Activated naive CD8-positive, alpha-beta T cell (primary cell): Measurements from ENCODE around the gene RBFOX1.
"Not testable (repeated sequence)": the region's sequence is repeated elsewhere in the genome, so short reads cannot be mapped to it uniquely, and the experiment has no call there.

Experiments used
- H3K27ac Mint-ChIP-seq: one replicate; pipeline ENCODE4 v1.8.0; 2021; ENCODE audit warnings: mixed read lengths
- H3K27me3 Mint-ChIP-seq: one replicate; pipeline ENCODE4 v1.8.0; 2021; ENCODE audit warnings: mixed read lengths
- H3K36me3 Mint-ChIP-seq: one replicate; pipeline ENCODE4 v1.8.0; 2021; ENCODE audit warnings: mixed read lengths
- H3K4me1 Mint-ChIP-seq: one replicate; pipeline ENCODE4 v1.8.0; 2021; ENCODE audit warnings: low read depth, mixed read lengths
- H3K4me3 Mint-ChIP-seq: one replicate; pipeline ENCODE4 v1.8.0; 2021; ENCODE audit warnings: mild to moderate bottlenecking, mixed read lengths
- H3K9me3 Mint-ChIP-seq: one replicate; pipeline ENCODE4 v1.8.0; 2021; ENCODE audit warnings: low read depth, mixed read lengths

The RBFOX1 gene

DNA sequence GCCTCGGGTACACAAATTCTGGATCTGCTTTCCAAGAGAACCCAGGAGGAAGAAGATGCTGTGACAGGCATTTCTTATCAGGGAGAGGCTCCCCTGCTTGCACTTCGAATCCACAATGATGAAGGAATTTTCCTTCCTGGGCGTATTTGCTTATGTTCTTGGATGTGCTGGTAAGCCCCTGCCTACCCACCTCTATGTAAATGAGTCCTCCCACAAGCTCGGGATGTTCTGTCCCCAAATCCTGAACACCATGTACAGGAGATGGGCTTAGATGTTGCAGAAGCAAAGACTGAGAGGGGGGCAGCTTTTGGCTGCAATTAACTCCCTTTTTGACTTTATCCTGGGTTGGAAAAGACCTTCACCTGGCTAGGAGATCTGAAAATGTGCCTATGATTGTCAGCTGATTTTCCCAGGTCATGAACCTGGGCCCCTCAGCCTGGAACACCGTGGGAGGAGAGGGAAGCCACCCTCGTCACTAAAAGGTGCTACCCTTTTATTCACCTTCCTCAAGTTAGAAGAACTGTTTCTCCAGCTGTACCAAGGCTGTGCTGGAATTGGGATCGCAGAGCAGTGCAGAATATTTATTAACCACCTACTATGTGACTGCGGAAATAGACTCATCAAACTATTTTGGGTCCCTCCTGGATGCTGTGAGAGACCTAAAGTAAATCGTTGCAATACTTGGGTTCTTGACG, 150.1 kb downstream of the RBFOX1 start:
- Mint-ChIP-seq H3K36me3 (no peaks in the 10 kb centered on the region), H3K27ac (no peak overlapping the region), H3K4me1 (no peaks in the 10 kb centered on the region), H3K27me3 (no peaks in the 10 kb centered on the region), H3K9me3 (no peaks in the 10 kb centered on the region), H3K4me3 (no peak overlapping the region)

DNA sequence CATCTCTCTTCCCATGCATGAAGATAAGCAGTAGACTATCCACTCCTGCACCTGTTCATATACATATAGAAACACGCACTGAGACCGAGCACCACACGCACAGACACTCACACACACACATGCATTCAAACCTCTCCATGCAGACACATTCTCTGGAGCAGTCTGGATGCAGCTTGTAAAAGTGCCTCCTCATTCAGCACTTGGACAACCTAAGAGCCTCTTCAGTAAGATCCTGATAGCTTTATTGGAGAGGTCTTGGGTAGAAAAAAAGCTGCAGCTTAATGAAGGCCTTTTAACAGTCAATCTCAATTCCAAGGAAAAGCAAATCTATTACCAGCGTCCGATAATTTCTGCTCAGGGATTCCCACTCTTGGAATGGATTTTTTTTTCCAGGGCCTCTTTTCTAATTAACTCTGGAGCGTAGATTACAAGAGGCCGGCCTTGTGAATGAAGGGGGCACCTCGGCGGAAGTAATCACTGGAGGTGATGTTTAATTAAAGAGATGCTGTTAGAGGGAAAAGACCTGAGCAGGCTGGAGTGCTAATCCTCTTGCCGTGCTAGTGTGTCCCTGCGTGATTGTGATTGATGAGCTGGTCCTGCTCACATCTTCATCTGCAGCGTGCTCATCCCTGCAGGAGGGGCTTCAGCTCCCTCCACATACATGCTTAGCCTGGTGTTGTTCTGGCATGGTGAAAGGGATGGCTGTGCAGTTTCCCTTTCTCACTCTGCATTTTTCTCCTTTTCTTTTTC, 155.1 kb downstream of the RBFOX1 start:
- Mint-ChIP-seq H3K4me1 (no peaks in the 10 kb centered on the region), H3K9me3 (peaks cover 3% of the 10 kb centered on the region), H3K27ac (no peak overlapping the region), H3K36me3 (no peaks in the 10 kb centered on the region), H3K27me3 (no peaks in the 10 kb centered on the region), H3K4me3 (no peak overlapping the region)

DNA sequence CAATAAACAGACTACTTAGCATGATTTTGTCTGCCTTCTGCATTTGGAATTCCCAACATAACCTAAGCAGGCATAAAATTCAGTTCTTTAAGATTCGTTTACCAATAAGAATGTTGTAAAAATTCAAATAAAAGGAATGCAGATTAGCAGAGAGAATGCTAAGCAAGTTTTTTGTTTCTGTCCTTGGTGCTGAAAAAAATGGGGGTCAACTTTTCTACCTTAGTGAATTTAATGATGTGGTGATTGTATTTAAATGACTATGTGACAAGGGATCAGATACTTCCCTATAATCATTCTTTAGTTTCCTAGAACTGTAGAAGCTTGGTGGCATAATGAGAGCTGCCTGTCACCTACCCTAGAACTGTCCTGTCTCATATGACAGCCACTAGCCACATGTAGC, 159.5 kb downstream of the RBFOX1 start:
- no peaks in the 10 kb centered on the region for H3K36me3 Mint-ChIP-seq
- no peak overlapping the region for H3K4me3 Mint-ChIP-seq
- H3K9me3 Mint-ChIP-seq = peaks cover 3% of the 10 kb centered on the region
- H3K27ac Mint-ChIP-seq = no peak overlapping the region
- H3K27me3 Mint-ChIP-seq = no peaks in the 10 kb centered on the region
- no peaks in the 10 kb centered on the region for H3K4me1 Mint-ChIP-seq

DNA sequence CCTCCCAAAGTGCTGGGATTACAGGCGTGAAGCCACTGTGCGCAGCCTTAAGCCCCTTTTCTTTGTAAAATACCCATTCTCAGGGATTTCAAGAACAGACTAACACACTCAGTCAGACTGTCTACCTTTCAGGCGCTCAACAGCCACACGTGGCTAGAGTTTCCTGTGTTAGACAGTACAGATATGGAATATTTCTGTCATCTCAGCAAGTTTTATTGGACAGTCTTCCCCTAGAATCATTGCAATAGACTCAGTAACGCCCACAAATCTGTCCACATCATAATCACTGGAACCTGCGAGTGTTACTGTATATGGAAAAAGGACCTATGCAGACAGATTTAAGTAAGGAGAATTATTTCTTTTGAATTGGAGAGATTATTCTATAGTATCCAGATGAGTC, 160.5 kb downstream of the RBFOX1 start:
- Mint-ChIP-seq H3K27ac (no peak overlapping the region), H3K36me3 (no peaks in the 10 kb centered on the region), H3K9me3 (peaks cover 3% of the 10 kb centered on the region), H3K4me1 (no peaks in the 10 kb centered on the region), H3K27me3 (no peaks in the 10 kb centered on the region), H3K4me3 (no peak overlapping the region)

DNA sequence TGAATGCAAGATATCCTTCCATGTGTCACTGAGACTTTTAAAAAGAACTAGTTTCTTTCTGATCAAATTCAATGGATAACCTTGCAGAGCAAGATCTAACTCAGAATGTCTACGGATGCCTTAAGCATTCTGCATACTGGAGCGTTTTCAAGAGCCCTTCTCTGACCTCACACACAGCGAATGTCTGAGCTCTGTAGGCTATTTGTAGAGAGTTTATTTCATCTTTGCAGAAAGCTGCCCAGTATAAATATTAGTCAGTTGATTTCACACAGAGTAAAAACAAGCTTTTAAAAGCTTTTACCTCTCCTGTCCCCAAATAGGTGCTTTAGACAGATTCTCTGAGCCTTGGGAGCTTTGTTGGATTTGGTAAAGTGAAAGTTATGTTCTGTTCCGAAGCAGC, 165.0 kb downstream of the RBFOX1 start:
- H3K4me3 Mint-ChIP-seq = no peak overlapping the region
- H3K27ac Mint-ChIP-seq = no peak overlapping the region
- peaks cover 4% of the 10 kb centered on the region for H3K9me3 Mint-ChIP-seq
- H3K27me3 Mint-ChIP-seq = no peaks in the 10 kb centered on the region
- no peaks in the 10 kb centered on the region for H3K36me3 Mint-ChIP-seq
- no peaks in the 10 kb centered on the region for H3K4me1 Mint-ChIP-seq

DNA sequence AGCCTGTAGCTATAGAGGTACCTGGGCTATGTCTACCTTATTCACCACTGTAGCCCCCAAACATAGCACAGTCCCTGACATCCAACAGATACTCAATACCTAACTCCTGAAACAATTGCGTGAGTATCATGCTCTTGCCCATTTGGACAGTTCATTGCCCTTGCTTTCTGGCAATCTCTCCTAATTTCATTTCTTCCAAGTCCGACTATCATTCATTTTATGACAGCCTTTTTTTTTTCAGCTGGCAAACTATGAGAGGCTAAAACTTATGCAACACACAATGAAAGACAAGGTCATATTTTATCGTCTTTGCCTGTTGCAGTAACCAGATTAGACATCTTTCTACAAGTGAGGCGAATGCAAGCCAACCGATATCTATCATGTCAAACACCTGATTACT, 169.2 kb downstream of the RBFOX1 start:
- no peaks in the 10 kb centered on the region for H3K27me3 Mint-ChIP-seq
- H3K4me3 Mint-ChIP-seq = no peak overlapping the region
- H3K36me3 Mint-ChIP-seq = no peaks in the 10 kb centered on the region
- no peaks in the 10 kb centered on the region for H3K4me1 Mint-ChIP-seq
- no peak overlapping the region for H3K27ac Mint-ChIP-seq
- H3K9me3 Mint-ChIP-seq = peaks cover 4% of the 10 kb centered on the region

DNA sequence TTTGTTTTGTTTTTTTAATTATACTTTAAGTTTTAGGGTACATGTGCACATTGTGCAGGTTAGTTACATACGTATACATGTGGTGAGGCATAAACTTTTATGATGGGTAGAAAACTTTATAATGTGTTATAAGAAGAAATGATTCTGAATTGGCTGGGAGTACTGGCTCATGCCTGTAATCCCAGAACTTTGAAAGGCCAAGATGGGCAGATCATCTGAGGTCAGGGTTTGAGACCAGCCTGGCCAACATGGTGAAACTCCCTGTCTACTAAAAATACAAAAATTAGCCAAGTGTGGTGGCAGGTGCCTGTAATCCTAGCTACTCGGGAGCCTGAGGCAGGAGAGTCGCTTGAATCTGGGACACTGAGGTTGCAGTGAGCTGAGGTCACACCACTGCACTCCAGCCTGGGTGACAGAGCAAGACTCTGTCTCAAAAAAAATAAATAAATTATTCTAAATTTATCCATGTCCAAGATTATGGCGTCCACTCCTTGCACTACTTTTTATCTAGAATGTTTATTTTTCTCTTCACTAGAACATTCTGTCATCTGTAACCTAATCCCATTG, 170.0 kb downstream of the RBFOX1 start:
- H3K4me1 Mint-ChIP-seq, H3K27ac Mint-ChIP-seq, H3K4me3 Mint-ChIP-seq, H3K27me3 Mint-ChIP-seq, H3K9me3 Mint-ChIP-seq, H3K36me3 Mint-ChIP-seq: not testable (repeated sequence)

DNA sequence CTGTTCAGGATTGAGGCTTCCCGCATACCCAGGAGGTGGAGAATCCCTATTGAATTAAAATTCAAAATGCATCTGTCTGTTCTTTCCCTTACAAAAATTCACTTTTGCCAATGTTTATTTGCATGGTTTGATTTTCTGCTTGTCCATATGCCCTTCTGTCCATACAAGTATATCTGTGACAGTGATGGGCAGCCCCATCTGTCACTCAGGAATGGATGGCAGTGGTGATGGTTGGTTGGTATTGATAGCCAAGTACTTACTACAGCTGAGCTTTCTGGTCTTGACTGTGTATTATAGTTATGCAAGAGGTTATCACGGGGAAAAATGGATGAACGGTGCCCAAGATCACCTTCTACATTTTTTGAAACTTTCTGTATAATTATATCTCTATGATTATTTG, 171.0 kb downstream of the RBFOX1 start:
- no peaks in the 10 kb centered on the region for H3K27me3 Mint-ChIP-seq
- H3K4me3 Mint-ChIP-seq = no peak overlapping the region
- no peak overlapping the region for H3K27ac Mint-ChIP-seq
- peaks cover 4% of the 10 kb centered on the region for H3K9me3 Mint-ChIP-seq
- H3K4me1 Mint-ChIP-seq = no peaks in the 10 kb centered on the region
- H3K36me3 Mint-ChIP-seq = no peaks in the 10 kb centered on the region

DNA sequence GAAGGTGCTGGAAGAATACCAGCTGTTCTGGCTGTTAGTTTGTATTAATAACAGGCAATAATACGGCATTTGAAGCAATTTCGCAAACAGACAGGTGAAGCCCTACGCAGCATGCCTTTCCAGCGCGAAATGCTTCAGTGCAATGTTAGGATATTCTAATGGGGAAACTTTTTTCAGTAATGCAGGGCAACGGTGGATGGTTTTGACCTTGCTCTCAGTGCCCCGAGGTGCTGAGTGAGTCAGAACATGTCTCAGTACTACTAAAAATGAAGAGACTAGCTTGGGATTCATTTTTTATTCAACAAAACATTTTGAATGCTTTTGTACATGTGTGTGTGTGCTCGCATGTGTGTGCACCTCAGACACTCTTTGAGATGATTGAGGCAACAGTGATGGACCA, 172.2 kb downstream of the RBFOX1 start:
- H3K4me3 Mint-ChIP-seq = no peak overlapping the region

DNA sequence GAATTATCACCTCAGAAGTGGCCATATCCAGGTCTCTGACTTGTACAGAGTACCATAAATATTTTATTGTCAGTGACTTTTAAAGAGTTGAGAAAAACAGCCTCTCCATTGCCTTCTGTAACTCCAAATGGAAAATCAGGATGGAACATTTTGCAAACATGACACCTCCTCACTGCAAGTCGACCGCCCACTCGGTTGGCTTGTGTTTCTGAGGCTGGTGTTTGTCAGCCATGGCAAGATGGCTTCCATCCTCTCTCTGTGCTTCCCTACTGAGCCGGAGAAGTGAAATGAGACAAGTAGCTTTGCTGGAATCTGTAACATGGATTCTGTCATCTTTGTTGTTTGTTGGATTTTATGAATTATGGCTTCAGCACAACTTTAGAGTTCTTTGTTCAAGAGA, 172.8 kb downstream of the RBFOX1 start:
- Mint-ChIP-seq H3K27ac (no peak overlapping the region), H3K4me3 (no peak overlapping the region), H3K9me3 (peaks cover 7% of the 10 kb centered on the region), H3K27me3 (no peaks in the 10 kb centered on the region), H3K4me1 (no peaks in the 10 kb centered on the region), H3K36me3 (no peaks in the 10 kb centered on the region)

More for the DNA sequence above, 172.2 kb downstream of the RBFOX1 start:
- Mint-ChIP-seq H3K9me3 (peaks cover 7% of the 10 kb centered on the region), H3K27me3 (no peaks in the 10 kb centered on the region), H3K4me1 (no peaks in the 10 kb centered on the region), H3K27ac (no peak overlapping the region), H3K36me3 (no peaks in the 10 kb centered on the region)

DNA sequence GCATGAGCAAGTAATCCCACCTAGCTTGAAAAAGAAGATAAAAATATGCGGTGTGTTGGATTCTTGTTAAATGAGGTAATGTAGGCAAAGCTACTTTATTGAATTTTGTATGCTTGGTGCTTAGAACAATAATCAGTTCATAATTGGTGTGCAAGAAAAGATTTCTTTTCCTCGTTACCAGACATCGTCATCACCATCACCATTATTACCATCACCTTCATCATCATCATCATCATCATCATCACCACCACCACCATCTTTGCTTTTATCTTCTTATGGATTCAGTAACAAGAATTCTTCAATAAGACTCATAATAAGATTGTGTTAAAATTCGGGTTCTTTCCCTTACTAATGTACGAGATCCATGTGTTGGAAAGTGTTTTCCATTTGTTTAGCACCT, 173.7 kb downstream of the RBFOX1 start:
- no peaks in the 10 kb centered on the region for H3K36me3 Mint-ChIP-seq
- H3K27me3 Mint-ChIP-seq = no peaks in the 10 kb centered on the region
- H3K4me1 Mint-ChIP-seq = no peaks in the 10 kb centered on the region
- no peak overlapping the region for H3K4me3 Mint-ChIP-seq
- no peak overlapping the region for H3K27ac Mint-ChIP-seq
- H3K9me3 Mint-ChIP-seq = peaks cover 7% of the 10 kb centered on the region

DNA sequence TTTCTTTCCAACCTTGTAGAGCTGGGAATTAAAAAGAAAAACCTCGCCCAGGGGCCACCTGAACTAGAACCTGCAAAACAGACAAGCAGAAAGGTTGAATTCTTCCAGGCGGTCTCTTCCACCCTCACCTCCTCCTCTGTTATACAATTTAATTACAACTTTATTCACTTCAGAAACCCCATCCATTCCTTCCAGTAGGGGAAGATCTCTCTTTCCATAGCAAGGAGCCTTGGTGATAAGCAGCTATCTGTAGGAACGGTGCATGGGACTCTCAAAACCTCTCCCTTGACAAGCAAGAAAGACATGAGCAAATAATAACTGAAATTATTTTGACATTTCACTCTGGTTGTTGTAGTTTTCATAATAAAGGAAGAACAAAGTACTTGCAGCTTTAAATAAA, 176.0 kb downstream of the RBFOX1 start:
- peaks cover 6% of the 10 kb centered on the region for H3K9me3 Mint-ChIP-seq
- H3K27ac Mint-ChIP-seq = no peak overlapping the region
- H3K4me3 Mint-ChIP-seq = no peak overlapping the region
- no peaks in the 10 kb centered on the region for H3K36me3 Mint-ChIP-seq
- H3K4me1 Mint-ChIP-seq = no peaks in the 10 kb centered on the region
- H3K27me3 Mint-ChIP-seq = no peaks in the 10 kb centered on the region

DNA sequence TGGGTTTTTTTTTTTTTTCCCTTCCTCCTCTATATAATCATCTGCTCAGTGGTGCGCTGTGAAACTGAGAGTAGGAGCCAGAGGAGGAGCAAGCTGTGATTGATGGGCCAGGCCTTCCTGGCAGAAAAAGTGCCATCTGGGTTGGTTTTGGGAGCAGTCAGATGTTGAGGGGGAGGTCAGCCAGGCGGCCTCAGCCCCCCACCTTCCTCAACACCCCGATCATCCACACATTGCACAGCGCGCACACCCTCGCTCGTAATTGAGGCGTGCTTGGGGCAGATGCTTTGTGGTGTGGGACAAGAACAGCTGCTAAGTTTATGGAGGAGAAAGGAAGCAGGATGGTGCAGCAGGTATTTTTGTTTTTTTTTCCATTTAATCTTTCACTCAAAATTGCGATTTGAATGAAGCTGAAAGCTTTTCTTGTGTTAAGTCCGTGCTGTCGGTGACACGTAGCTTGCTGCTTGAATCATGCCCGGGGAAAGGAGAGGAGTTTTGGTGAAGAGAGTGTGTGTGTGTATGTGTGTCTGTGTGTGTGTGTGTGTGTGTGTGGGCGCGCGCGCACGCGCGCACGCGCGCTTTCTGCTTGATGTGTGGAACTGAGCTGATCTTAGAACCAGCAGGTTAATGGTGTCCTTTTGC, 177.4 kb downstream of the RBFOX1 start:
- H3K9me3 Mint-ChIP-seq = peaks cover 10% of the 10 kb centered on the region
- H3K4me3 Mint-ChIP-seq = no peak overlapping the region
- no peaks in the 10 kb centered on the region for H3K36me3 Mint-ChIP-seq
- H3K4me1 Mint-ChIP-seq = no peaks in the 10 kb centered on the region
- H3K27ac Mint-ChIP-seq = no peak overlapping the region
- H3K27me3 Mint-ChIP-seq = no peaks in the 10 kb centered on the region

DNA sequence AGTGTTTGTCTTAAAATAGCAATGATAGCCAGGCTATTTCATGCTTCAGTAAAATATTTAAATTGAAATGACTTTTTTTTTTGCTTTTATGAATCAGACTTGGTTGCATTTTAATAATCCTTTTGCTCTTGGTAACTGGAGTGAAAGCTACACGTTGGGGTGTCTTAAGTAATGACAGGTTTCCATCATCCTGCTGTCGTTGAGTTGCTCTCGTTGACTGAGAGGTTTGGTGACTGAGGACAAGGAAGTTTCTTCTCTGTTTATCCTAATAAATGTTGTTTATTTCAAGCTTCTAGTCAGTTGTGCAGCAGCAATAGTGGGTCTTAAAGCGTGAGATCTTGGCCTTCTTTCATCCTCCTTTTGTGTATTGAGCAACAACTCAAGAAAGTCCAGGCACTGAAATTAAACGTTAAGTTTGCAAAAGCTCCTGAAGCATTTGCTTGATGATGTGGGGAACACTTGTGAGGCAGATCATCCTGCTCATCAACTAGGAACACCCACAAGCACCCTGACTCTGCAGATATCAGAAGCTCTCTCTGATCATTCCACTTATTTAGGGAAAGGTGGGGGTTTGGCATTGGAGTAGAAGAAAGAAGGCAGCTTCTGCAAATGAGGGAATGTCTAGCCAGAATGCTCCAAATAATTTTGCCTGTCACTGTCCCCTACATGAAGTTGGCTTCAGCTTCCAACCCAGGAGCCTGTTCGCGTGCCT, 179.1 kb downstream of the RBFOX1 start:
- no peaks in the 10 kb centered on the region for H3K36me3 Mint-ChIP-seq
- H3K27me3 Mint-ChIP-seq = no peaks in the 10 kb centered on the region
- H3K4me3 Mint-ChIP-seq = no peak overlapping the region
- H3K27ac Mint-ChIP-seq = no peak overlapping the region
- H3K9me3 Mint-ChIP-seq = peaks cover 10% of the 10 kb centered on the region
- no peaks in the 10 kb centered on the region for H3K4me1 Mint-ChIP-seq

DNA sequence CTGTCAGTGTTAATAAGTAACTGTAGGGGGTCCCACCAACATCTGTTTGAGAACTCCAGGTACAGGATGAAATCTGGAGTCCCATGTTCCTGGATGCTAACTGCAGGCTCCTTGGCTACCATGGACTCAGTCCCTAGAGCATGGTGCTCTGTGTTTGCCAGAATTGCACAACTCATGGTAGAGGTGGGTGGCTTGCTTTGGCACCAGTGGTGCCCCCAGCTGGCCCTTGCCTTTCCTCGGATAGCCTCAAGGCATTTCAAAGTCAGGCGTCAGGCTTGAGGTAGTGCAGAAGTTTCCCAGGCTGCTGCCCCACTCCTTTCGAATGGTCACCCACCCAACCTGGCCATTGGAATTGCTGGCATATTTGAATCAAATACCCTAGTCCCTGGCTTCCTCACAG, 179.9 kb downstream of the RBFOX1 start:
- Mint-ChIP-seq H3K4me3 (no peak overlapping the region), H3K27ac (no peak overlapping the region), H3K27me3 (no peaks in the 10 kb centered on the region), H3K36me3 (no peaks in the 10 kb centered on the region), H3K4me1 (no peaks in the 10 kb centered on the region), H3K9me3 (peaks cover 10% of the 10 kb centered on the region)
